Jurkat, Clone E6-1 (cell line): Measurements from ENCODE around the gene PDE4D.

ENCODE experiments used
- DNase-seq: peaks from one replicate; pipeline ENCODE4 v3.0.0-alpha.2; 2011; ENCODE audit warnings: low read depth, low spot score
- H3K4me3 ChIP-seq: 2 replicates; pipeline ENCODE4 v1.5.1; 2011; ENCODE audit warnings: mild to moderate bottlenecking, low read length, control low read depth, moderate library complexity

Gene PDE4D

DNA sequence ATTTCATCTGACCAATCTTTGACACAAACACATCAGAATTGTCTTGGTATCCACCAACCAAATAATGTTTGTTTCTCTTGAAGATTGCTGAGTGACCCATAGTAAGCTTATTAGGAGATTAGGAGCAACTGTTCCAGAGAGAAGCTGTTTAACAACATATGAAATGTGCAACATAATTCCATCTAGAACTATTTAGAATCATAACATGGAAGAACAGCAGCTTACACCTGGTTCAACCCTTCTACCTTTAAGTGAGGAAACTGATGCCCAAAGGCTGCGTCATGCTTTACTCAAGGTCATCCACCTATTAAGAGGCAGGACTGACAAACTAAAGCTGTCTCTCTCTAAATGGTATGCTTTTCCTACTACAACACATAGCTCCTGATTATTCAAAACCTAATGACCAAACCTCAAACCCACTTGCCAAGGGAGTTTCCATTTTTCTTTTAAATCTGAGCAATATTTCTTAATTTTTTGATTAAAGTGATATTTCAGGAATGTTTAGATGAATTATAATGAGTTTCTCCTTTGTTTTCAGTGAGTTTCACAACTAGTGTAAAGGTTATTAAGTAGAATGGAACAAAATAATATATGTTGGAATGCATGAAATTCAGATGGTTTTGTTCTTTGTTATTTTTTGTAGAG is 764.8 kb downstream of the PDE4D start:
- no peak overlapping the region for H3K4me3 ChIP-seq
- no peak for DNase-seq

- DNase-seq: peak; percentile 58
- peak overlapping the region; percentile 27 for H3K4me3 ChIP-seq
Observed at GRCh38 chr5:59126708-59127573, 766.6 kb downstream of the PDE4D start.

GRCh38 chr5:59126016-59126707 is 767.4 kb downstream of the PDE4D start:
- no peak for DNase-seq
- H3K4me3 ChIP-seq: no peak overlapping the region

GRCh38 chr5:59125011-59125961 is 768.2 kb downstream of the PDE4D start:
- H3K4me3 ChIP-seq: no peak overlapping the region
- peak; percentile 10 for DNase-seq

GRCh38 chr5:59123595-59124561 is 769.6 kb downstream of the PDE4D start:
- no peak overlapping the region for H3K4me3 ChIP-seq
- DNase-seq: peak; percentile 45

DNA sequence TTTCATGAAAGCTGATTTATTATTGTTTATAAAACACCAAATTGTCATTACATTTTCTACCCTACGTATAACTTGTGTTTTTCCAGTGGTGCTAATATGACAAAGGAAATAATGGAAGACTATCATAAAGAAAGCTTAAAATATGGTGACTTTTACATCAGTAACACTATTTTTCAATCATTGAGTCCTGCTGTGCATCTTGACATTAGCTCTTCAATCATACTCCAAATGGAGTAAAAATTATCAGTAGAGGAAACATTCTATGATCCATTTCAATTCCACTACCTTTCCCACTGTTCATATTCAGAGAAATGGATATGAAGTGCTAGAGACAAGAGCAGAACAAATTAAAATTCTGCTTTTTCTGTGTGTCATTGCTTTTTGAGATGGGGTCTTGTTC is 774.0 kb downstream of the PDE4D start:
- no peak for DNase-seq
- no peak overlapping the region for H3K4me3 ChIP-seq

DNA sequence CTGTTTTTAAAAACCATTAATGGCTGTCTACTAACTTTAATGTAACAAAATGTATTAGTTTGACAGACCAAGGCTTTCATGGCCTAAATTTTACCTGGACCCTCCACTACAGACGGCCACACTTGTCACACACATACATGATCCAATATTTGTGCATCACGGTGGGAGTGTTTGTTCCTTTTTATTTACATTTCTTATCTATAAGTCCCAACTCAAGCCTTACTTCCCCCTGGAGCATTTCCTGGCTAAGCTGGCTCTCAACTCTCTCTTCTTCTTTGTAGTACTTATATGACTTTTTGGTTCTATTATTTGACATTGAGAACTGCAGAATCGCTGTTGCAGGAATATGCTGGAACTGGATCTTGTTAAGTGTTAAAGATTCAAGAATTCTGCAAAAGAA is 776.2 kb downstream of the PDE4D start:
- H3K4me3 ChIP-seq: no peak overlapping the region
- no peak for DNase-seq

- DNase-seq: no peak
Observed at GRCh38 chr5:59116231-59116865, 777.2 kb downstream of the PDE4D start.

DNA sequence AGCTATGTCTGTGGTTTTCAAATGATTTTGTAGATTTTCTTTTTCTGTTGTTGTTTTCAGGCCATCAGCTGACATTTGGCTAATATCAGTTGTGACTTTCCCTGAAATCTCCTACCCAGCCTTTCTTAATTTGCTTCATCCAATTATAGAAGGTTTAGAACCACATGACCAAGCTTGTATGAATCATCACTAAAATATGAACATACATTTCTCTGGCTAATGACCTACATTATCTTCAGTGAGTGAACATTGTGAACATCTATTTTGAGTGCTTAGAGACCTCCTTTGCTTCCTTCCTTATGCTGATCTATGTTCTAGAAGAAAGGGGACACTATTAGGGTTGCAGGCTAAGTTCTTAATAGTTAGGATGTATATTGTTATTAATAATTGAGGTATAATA is 778.2 kb downstream of the PDE4D start:
- H3K4me3 ChIP-seq: no peak overlapping the region
- DNase-seq: no peak

More at GRCh38 chr5:59116231-59116865, 777.2 kb downstream of the PDE4D start:
- H3K4me3 ChIP-seq: no peak overlapping the region

DNA sequence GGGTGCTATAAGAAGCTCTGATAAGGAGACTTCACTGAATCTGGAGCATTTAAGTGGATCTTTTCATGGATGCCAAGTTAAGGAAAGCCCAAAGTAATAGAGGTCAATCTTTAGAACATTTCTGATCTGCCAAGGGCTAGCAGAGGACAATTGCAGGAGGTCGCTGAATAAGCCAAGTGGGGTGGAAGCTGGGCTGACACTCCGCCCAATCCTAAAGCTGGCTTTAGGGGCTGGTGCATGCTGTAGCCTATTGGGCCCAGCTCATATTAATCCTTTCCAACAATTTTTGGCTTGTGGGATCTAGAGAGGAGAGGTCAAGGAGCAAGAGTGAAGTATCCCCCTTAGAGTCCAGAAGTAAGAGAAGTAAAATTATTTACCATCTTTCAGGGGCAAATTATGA is 784.1 kb downstream of the PDE4D start:
- no peak overlapping the region for H3K4me3 ChIP-seq
- no peak for DNase-seq

DNA sequence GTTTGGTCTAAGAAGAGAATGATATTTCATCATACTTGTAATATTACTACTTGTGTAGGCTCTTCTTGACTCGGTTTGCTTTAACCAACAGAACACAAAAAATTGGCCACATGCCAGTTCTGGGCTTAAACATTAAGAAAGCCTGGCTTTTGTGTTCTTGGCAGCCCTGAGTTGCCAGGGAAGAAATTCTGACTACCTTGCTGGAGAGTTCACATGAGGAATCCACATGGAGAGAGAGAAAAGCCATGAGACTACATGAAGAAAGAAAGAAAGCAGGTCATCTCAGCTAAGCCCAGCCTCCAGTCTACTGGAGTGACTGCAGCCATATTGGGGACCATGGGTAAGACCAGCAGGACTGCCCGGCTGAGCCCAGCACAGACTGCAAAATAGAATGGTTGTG is 785.8 kb downstream of the PDE4D start:
- H3K4me3 ChIP-seq: no peak overlapping the region
- DNase-seq: no peak

- no peak for DNase-seq
- H3K4me3 ChIP-seq: no peak overlapping the region
Observed at GRCh38 chr5:59104400-59105127, 789.0 kb downstream of the PDE4D start.

DNA sequence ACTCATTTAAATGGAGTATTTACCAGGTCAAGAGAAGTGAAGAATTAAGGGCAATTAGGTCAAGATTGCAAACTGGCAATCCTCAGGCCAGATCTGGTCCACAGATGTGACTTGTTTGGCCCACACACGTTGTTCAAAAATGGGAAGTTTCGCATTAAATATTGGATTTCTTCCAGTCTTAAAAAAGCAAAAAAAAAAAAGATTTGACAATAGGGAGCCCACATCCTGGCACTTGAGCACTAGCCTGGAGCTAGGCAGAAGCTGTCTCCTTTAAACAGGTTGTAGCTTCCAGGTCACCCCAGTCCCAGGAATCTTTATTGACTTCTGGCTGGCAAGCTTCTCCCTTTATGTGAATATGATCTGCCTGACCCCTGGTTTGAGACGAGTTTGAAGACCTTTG is 790.2 kb downstream of the PDE4D start:
- no peak overlapping the region for H3K4me3 ChIP-seq
- no peak for DNase-seq

DNA sequence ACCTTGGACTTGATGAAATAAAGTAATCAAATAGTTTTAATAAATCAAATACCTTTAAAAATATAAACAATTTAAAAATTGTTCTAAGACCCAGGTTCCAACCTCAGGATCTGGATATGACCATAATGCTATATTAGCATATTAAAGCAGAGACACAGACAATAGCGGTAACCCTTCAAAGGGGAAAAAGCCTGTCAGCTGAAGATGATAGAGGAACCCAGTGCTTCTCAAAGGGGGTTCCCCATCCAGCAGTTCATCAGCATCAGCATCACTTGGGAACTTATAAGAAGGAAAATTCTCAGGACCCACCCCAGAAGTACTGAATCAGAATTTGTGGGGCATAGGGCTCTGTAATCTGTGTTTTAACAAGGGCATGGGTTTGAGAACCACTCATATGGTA is 791.1 kb downstream of the PDE4D start:
- H3K4me3 ChIP-seq: no peak overlapping the region
- no peak for DNase-seq

- no peak for DNase-seq
- no peak overlapping the region for H3K4me3 ChIP-seq
Observed at GRCh38 chr5:59100875-59101274, 792.7 kb downstream of the PDE4D start.

GRCh38 chr5:59099995-59100345 is 793.6 kb downstream of the PDE4D start:
- no peak overlapping the region for H3K4me3 ChIP-seq
- DNase-seq: no peak
